ENCODE measurements around the gene TEDC1.

Gene TEDC1

GRCh38 chr14:105526776-105527380 lies 35.8 kb downstream of the TEDC1 start:
- DNase-seq (ENCODE audit: low spot score) = no peak

- no peak for DNase-seq (ENCODE audit: low spot score)
Observed at GRCh38 chr14:105527381-105527825, 36.4 kb downstream of the TEDC1 start.

- peak; percentile 98 for DNase-seq (ENCODE audit: low spot score)
Observed at GRCh38 chr14:105527826-105528585, 37.0 kb downstream of the TEDC1 start.

- DNase-seq (ENCODE audit: low spot score) = no peak
Observed at GRCh38 chr14:105528586-105529318, 37.7 kb downstream of the TEDC1 start.

- DNase-seq (ENCODE audit: low spot score) = no peak
Observed at GRCh38 chr14:105529319-105529568, 38.2 kb downstream of the TEDC1 start.

- no peak for DNase-seq (ENCODE audit: low spot score)
Observed at GRCh38 chr14:105529569-105530284, 38.7 kb downstream of the TEDC1 start.

GRCh38 chr14:105530285-105531087 lies 39.4 kb downstream of the TEDC1 start:
- DNase-seq (ENCODE audit: low spot score) = no peak

- no peak for DNase-seq (ENCODE audit: low spot score)
Observed at GRCh38 chr14:105531088-105531893, 40.2 kb downstream of the TEDC1 start.

- no peak for DNase-seq (ENCODE audit: low spot score)
Observed at GRCh38 chr14:105531894-105532623, 41.0 kb downstream of the TEDC1 start.

GRCh38 chr14:105532735-105533141 lies 41.7 kb downstream of the TEDC1 start:
- DNase-seq (ENCODE audit: low spot score) = peak; percentile 76

- DNase-seq (ENCODE audit: low spot score) = no peak
Observed at GRCh38 chr14:105533391-105533790, 42.3 kb downstream of the TEDC1 start.

GRCh38 chr14:105533811-105534498 lies 42.9 kb downstream of the TEDC1 start:
- DNase-seq (ENCODE audit: low spot score) = no peak

- DNase-seq (ENCODE audit: low spot score) = no peak
Observed at GRCh38 chr14:105534586-105534985, 43.5 kb downstream of the TEDC1 start.

- DNase-seq (ENCODE audit: low spot score) = no peak
Observed at GRCh38 chr14:105536051-105536450, 45.0 kb downstream of the TEDC1 start.

- no peak for DNase-seq (ENCODE audit: low spot score)
Observed at GRCh38 chr14:105536691-105537579, 45.9 kb downstream of the TEDC1 start.

GRCh38 chr14:105537580-105538474 lies 46.8 kb downstream of the TEDC1 start:
- peak; percentile 87 for DNase-seq (ENCODE audit: low spot score)

GRCh38 chr14:105538481-105539049 lies 47.5 kb downstream of the TEDC1 start:
- DNase-seq (ENCODE audit: low spot score) = no peak

All from AG20443 (cell line).